Body of pancreas (tissue), 4 donors: ENCODE data around the gene GSE1. TPM values are rescaled to one million over a fixed set of nuclear protein-coding genes. Genes with fewer than 3 reads are reported as not detected.

Experiments
- ATAC-seq: fragments of 150-250 bp; one replicate; pipeline ENCODE4 v1.9.1; 2016
- DNase-seq, 4 donors: peaks; one replicate each; pipeline ENCODE4 v3.0.0-alpha.2; 2019
- H3K27ac ChIP-seq, 4 donors: fragments of 200-600 bp; sonication (generic); 1 replicate in 3 of 4; 2 replicates in 1 of 4; pipeline versions ENCODE4 v1.5.1 to v1.6.1; 2016 to 2019; ENCODE audit warnings: mild to moderate bottlenecking in 1 of 4, mixed read lengths in 1 of 4, moderate library complexity in 1 of 4
- H3K27me3 ChIP-seq, 2 donors: fragments of 200-600 bp; sonication (generic); one replicate each; pipeline ENCODE4 v1.6.0; 2016; ENCODE audit warnings: mild to moderate bottlenecking in 1 of 2
- H3K36me3 ChIP-seq, 2 donors: fragments of 200-600 bp; sonication (generic); replicated peaks in 1 of 2; 2 replicates each; pipeline ENCODE4 v1.5.1; 2016; ENCODE audit warnings: low read depth in 2 of 2; ENCODE audit not compliant: insufficient read depth in 1 of 2
- H3K4me1 ChIP-seq: fragments of 200-600 bp; sonication (generic); one replicate; pipeline ENCODE4 v1.6.0; 2016
- H3K4me3 ChIP-seq, 2 donors: fragments of 200-600 bp; sonication (generic); 1 replicate in 1 of 2; 2 replicates in 1 of 2; pipeline ENCODE4 v1.5.1; 2016 to 2019
- H3K9me3 ChIP-seq, 3 donors: fragments of 200-600 bp; sonication (generic); 1 replicate in 2 of 3; 2 replicates in 1 of 3; pipeline ENCODE4 v1.5.1; 2016
- CTCF ChIP-seq, 7 experiments: fragments of 450-650 bp in 4 of 7; fragments of 200-600 bp in 3 of 7; sonication (generic) in 3 of 7; IDR thresholded peaks; one replicate each; pipeline ENCODE4 v1.5.1; 2016 to 2019; ENCODE audit warnings: antibody characterized with exemption in 7 of 7
- POLR2A ChIP-seq, 3 donors: fragments of 450-650 bp; IDR thresholded peaks; one replicate each; pipeline ENCODE4 v1.6.1; 2016; ENCODE audit warnings: antibody characterized with exemption in 3 of 3, mild to moderate bottlenecking in 2 of 3
- WGBS, 2 donors: methylation state at CpG; one replicate each; pipeline ENCODE4 v1.1.5; 2017; 5-methylcytosine and 5-hydroxymethylcytosine counted together
- intact Hi-C: fragments of 100-400 bp; cut with DNase I; formaldehyde crosslinking; loops from one replicate; pipeline ENCODE4 v1.15.1; 2023
- total RNA-seq, 2 donors: library from RNA; depleted of rRNA; stranded (reverse); fragments of >200 nt; gene quantifications; one replicate each; pipeline ENCODE4 v1.1.0, GENCODE V29; 2016

The GSE1 gene
- total RNA-seq, 2 donors from 2014 or later, result 76.5 to 221 TPM

- H3K4me1 ChIP-seq, result peaks cover 44% of the 10 kb centered on the region
Observed at GRCh38 chr16:85644093-85644712, 31.1 kb downstream of the GSE1 start.

GRCh38 chr16:85645021-85645589, 32.0 kb downstream of the GSE1 start:
- Histone ChIP-seq H3K36me3 (no peaks in the 10 kb centered on the region), H3K4me1 (peaks cover 35% of the 10 kb centered on the region), H3K9me3 (no peaks in the 10 kb centered on the region), H3K4me3 (no peak overlapping the region), H3K27me3 (no peaks in the 10 kb centered on the region), H3K27ac (no peak overlapping the region)
- no peak for TF ChIP-seq POLR2A (IDR thresholded peaks at IDR 0.05)
- no peak for TF ChIP-seq CTCF (IDR thresholded peaks at IDR 0.05)
- no peak for DNase-seq
- no peak for ATAC-seq
- intact Hi-C loops, result no loop called here
- 68 to 69% methylated on average over 3 to 19 of the region's 19 CpGs for WGBS, 2 donors

More at GRCh38 chr16:85644093-85644712, 31.1 kb downstream of the GSE1 start:
- Histone ChIP-seq H3K9me3 (no peaks in the 10 kb centered on the region), H3K4me3 (no peak overlapping the region), H3K27ac (no peak overlapping the region), H3K36me3 (no peaks in the 10 kb centered on the region), H3K27me3 (no peaks in the 10 kb centered on the region)
- ATAC-seq (no peak), DNase-seq (no peak)
- TF ChIP-seq POLR2A (IDR thresholded peaks at IDR 0.05), result no peak
- TF ChIP-seq CTCF (IDR thresholded peaks at IDR 0.05), result no peak
- WGBS, 2 donors, result 90 to 95% methylated on average over 21 of the region's 21 CpGs
- intact Hi-C loops, result no loop called here

- TF ChIP-seq CTCF (IDR thresholded peaks at IDR 0.05) (no peak), POLR2A (IDR thresholded peaks at IDR 0.05) (no peak)
- H3K4me3 ChIP-seq, result no peak overlapping the region
- no peaks in the 10 kb centered on the region for H3K36me3 ChIP-seq
- H3K27me3 ChIP-seq, result no peaks in the 10 kb centered on the region
- WGBS, 2 donors, result 51 to 86% methylated on average over 4 to 17 of the region's 17 CpGs
- DNase-seq, result no peak
- H3K9me3 ChIP-seq, result no peaks in the 10 kb centered on the region
- intact Hi-C loops, result no loop called here
- no peak overlapping the region for H3K27ac ChIP-seq
- peaks cover 32% of the 10 kb centered on the region for H3K4me1 ChIP-seq
- ATAC-seq, result no peak
Observed at GRCh38 chr16:85646358-85646907, 33.3 kb downstream of the GSE1 start.

- H3K27me3 ChIP-seq, result no peaks in the 10 kb centered on the region
- H3K4me1 ChIP-seq, result peaks cover 32% of the 10 kb centered on the region
- intact Hi-C loops, result no loop called here
- no peak overlapping the region for H3K27ac ChIP-seq
- ATAC-seq, result no peak
- 86 to 89% methylated on average over 10 to 15 of the region's 15 CpGs for WGBS, 2 donors
- DNase-seq, result no peak
- TF ChIP-seq POLR2A (IDR thresholded peaks at IDR 0.05) (no peak), CTCF (IDR thresholded peaks at IDR 0.05) (no peak)
- no peak overlapping the region for H3K4me3 ChIP-seq
- H3K36me3 ChIP-seq, result no peaks in the 10 kb centered on the region
- H3K9me3 ChIP-seq, result no peaks in the 10 kb centered on the region
Observed at GRCh38 chr16:85646976-85647375, 33.9 kb downstream of the GSE1 start.
